NCI-H1930 (cell line): ENCODE measurements around the gene TANGO2.

Source experiments
- DNase-seq, 2 experiments: peaks; one replicate each; lab custom pipeline; 2025; lab: John Stamatoyannopoulos, UW

TANGO2 gene

DNA sequence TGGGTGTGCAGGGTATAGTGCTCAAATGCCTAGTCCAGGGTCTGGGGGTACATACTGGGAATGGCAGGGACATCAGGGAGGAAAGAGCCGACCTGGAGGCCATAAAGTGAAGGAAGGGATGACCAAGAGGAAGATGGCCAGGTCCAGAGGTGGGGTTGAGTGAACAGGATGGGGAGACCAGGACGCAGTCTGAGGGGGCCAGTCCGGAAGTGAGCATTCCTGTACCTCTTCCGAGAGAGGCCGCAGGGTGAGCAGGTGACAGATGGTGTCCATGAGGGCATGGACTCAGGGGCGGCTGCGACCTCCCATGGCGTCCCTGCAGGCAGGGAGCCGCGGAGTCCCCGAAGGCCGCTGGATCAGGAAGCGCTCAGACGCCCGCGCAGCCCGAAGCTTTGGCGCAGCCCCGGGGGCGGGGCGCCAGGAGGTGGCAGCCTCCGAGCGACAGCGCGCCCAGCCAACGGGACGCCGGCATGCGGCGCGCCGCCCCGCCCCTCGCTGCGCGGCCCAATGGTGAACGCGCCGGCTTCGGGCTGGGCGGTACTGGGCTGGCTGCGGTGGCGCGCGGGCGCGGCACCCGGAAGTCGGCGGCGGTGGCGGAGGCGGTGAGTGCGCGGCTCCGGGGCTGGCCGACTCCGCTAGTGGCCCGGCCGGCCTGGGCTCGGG, at the start of gene TANGO2:
Gene TANGO2, plus strand, starts transcription at position 578 of the 663 bp plus-strand sequence. CDS start 15,689 bp downstream, outside the sequence.
- DNase-seq: peak; percentile 84 to 94

- no peak for DNase-seq
Observed at GRCh38 chr22:19971276-19972124, 49.4 kb upstream of the TANGO2 start.

DNA sequence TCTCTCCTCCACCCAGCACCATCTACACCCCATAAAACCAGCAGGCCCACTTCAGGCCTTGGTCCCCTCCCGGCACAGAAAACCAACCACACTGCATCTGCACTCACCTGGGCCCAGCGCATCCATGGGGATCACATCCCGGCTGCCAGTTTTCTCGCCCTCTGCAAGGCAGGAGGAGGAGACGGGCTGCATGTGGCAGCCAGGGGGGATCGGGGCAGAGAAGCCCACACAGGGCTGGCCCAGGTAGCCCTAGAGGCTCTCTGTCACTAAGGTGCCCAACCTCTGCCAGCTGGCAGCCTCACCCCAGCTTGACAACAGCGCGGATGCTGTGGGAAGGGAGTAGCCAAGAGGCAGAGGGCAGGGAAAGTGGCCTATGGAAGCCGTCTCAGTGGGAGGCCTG, 48.7 kb upstream of the TANGO2 start:
- DNase-seq: no peak

GRCh38 chr22:19972652-19973550, 48.0 kb upstream of the TANGO2 start:
- no peak for DNase-seq

GRCh38 chr22:19973551-19974267, 47.2 kb upstream of the TANGO2 start:
- no peak for DNase-seq

DNA sequence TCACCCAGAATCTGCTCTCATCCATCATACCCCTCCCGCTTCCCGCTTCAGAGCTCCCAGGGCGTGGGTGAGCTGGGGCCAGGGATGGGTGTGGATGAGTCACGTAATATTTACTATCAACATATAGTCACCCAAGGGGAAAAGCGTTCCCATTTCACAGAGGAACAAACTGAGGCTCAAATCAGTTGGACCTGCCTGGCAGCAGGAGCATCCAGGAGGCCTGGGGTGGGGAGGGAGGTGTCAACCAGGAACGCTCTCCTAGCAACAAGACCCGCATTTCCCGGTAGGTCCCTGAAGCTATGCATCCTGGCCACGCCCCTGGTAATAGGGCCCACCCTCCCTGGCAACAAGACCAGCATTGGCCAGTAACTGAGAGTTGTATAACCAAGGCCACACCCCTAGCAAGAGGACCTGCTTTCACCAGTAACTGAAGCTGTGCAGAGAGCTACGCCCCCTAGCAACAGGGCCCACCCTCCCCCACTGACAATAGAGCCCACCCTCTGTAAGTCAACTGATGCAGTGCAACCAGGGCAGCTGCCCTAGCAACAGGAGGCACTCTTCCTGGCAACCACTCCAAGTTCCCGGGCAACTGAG, 46.5 kb upstream of the TANGO2 start:
- DNase-seq: peak; percentile 18 to 31

- DNase-seq: no peak
Observed at GRCh38 chr22:19974935-19975706, 45.8 kb upstream of the TANGO2 start.

- DNase-seq: no peak
Observed at GRCh38 chr22:19975707-19976035, 45.2 kb upstream of the TANGO2 start.

- DNase-seq: no peak
Observed at GRCh38 chr22:19976671-19977070, 44.2 kb upstream of the TANGO2 start.

GRCh38 chr22:19977296-19978243, 43.3 kb upstream of the TANGO2 start:
- DNase-seq: no peak

GRCh38 chr22:19978748-19979147, 42.2 kb upstream of the TANGO2 start:
- no peak for DNase-seq

- no peak for DNase-seq
Observed at GRCh38 chr22:19979712-19980493, 41.0 kb upstream of the TANGO2 start.

DNA sequence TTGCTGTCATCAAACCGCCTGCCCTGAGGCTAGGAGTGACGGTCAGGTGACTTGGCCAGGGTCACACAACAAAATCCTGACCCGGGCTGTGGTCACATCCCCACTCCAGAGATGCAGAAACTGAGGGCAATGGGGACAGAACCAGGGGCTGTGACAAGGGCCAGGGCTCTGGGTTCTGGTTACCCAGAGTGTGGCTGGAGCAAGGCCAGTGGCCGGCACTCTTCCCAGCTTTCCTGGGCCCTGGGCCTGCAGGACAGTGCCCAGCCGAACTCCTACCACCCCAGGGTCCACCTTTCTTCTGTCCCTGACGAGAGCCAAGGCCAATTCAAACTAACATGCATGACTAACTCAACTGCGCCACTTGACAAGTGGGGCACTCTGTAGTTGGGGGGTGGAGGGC, 40.1 kb upstream of the TANGO2 start:
- DNase-seq: no peak

GRCh38 chr22:19981171-19981960, 39.5 kb upstream of the TANGO2 start:
- DNase-seq: no peak

- DNase-seq: no peak
Observed at GRCh38 chr22:19981961-19982920, 38.7 kb upstream of the TANGO2 start.

DNA sequence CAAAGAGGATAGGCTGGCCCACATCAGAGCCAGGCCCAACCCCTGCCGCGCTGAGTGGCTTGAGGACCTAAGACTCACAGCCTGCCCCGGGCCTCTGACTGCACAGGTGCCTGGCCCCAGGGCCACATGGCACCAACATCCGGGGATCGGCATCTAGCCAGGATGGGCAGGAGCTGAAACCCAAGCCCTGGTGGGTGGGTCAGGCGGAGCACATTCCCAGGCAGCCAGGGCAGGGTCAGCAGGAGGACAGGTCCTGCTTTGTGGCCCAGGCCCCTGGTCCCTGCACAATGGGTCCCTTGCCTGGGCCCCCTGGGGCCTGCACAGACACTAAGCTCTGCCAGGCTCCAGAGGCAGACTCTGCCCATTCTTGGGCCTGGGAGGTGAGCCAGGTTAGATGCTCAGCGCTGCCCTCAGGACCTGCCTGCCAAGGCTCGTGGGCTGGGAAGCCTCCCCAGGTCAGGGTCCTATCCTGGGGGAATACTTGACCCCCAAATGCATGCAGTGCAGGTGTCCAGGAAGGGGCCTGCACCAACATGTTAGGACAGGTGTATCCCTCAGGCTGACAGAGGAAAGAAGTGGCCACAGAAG, 37.8 kb upstream of the TANGO2 start:
- no peak for DNase-seq
